ENCODE results near the gene MGAT4A. TPM values are rescaled to one million over a fixed set of nuclear protein-coding genes. Genes with fewer than 3 reads are reported as not detected.

The MGAT4A gene
- total and polyA plus RNA-seq, 2 experiments from 2014 or later = 4.4 to 5.6 TPM

GRCh38 chr2:98701230-98701629, 29.7 kb downstream of the MGAT4A start (continued):
- TF ChIP-seq ZNF462 (CRISPR knock-in tag; IDR thresholded peaks at IDR 0.05) (no peak), CREB1 (CRISPR knock-in tag; IDR thresholded peaks at IDR 0.05; ENCODE audit: low read depth) (no peak)

GRCh38 chr2:98698896-98699295, 32.0 kb downstream of the MGAT4A start:
- no peak for DNase-seq (ENCODE audit: low spot score)
- Histone ChIP-seq H3K27ac (ENCODE audit: low read depth) (no peak overlapping the region), H3K36me3 (ENCODE audit: insufficient read depth) (no peaks in the 10 kb centered on the region), H3K9me2 (ENCODE audit: insufficient read depth) (no peaks in the 10 kb centered on the region), H3K4me3 (no peak overlapping the region), H3F3A (replicated peaks; ENCODE audit: low read depth) (no peaks in the 10 kb centered on the region), H4K20me1 (replicated peaks; ENCODE audit: insufficient read depth) (no peaks in the 10 kb centered on the region), H3K4me1 (ENCODE audit: insufficient read depth) (no peaks in the 10 kb centered on the region), H2AFZ (no peak overlapping the region), H3K79me2 (replicated peaks; ENCODE audit: insufficient read depth) (no peaks in the 10 kb centered on the region), H3K27me3 (ENCODE audit: insufficient read depth) (no peaks in the 10 kb centered on the region), H3K4me2 (no peak overlapping the region)
- Mint-ChIP-seq H3K27me3 (ENCODE audit: insufficient read depth, low read depth, poor library complexity) (no peaks in the 10 kb centered on the region), H3K36me3 (ENCODE audit: low read depth) (no peaks in the 10 kb centered on the region), H3K27ac (no peak overlapping the region), H3K9me3 (no peaks in the 10 kb centered on the region), H3K4me3 (no peak overlapping the region), H3K4me1 (no peaks in the 10 kb centered on the region)
- no peak for ATAC-seq
- TF ChIP-seq JUNB (IDR thresholded peaks at IDR 0.05; ENCODE audit: unreplicated experiment) (no peak), NANOG (IDR thresholded peaks at IDR 0.05; ENCODE audit: borderline replicate concordance) (no peak), CTCF (conservative IDR thresholded peaks at IDR 0.05; ENCODE audit: low read depth in 2 of 2) (no peak), EZH2 (IDR thresholded peaks at IDR 0.05; ENCODE audit: low read depth, unreplicated experiment) (no peak), EZH2phosphoT487 (IDR thresholded peaks at IDR 0.05; ENCODE audit: unreplicated experiment) (no peak), ZNF331 (CRISPR knock-in tag; IDR thresholded peaks at IDR 0.05; ENCODE audit: low read depth) (no peak), ZNF114 (CRISPR knock-in tag; IDR thresholded peaks at IDR 0.05) (no peak)
- TF ChIP-seq, protein P1, sequence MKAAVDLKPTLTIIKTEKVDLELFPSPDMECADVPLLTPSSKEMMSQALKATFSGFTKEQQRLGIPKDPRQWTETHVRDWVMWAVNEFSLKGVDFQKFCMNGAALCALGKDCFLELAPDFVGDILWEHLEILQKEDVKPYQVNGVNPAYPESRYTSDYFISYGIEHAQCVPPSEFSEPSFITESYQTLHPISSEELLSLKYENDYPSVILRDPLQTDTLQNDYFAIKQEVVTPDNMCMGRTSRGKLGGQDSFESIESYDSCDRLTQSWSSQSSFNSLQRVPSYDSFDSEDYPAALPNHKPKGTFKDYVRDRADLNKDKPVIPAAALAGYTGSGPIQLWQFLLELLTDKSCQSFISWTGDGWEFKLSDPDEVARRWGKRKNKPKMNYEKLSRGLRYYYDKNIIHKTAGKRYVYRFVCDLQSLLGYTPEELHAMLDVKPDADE (IDR thresholded peaks at IDR 0.05) = no peak

Data from GM23338 (cell line).